PC-9 (cell line): ENCODE results near the gene LRRC46.

Experiments
- CTCF ChIP-seq: fragments of 200-600 bp; sonication (generic); conservative IDR thresholded peaks from 2 replicates; pipeline ENCODE4 v1.6.1; 2017; ENCODE audit warnings: mixed run types, antibody characterized with exemption, mild to moderate bottlenecking, moderate library complexity
- EZH2 ChIP-seq: fragments of 200-600 bp; sonication (generic); IDR thresholded peaks from 2 replicates; pipeline ENCODE4 v1.8.0; 2017; ENCODE audit warnings: antibody characterized with exemption, low read depth

- TF ChIP-seq CTCF (no peak), EZH2 (no peak)
Measured at GRCh38 chr17:47834756-47835155, 3.3 kb downstream of the LRRC46 start.
